IMR-90 (cell line): ENCODE data around the gene LRRC61. TPM values are rescaled to one million over a fixed set of nuclear protein-coding genes. Genes with fewer than 3 reads are reported as not detected.

Source experiments
- ATAC-seq: fragments of 200-7000 bp; cut with Tn5 transposase; 2 replicates; pipeline ENCODE4 v1.9.1; 2020; ENCODE audit warnings: low read depth, mild to moderate bottlenecking, moderate library complexity
- BruUV-seq: library from RNA; stranded (reverse); fragments of 400-500 nt; replicated peaks from 2 replicates; lab custom pipeline; 2021; lab: Mats Ljungman, UMichigan
- CTCF ChIA-PET: fragments of 300-600 bp; formaldehyde crosslinking; extraction: SDS; loops from one replicate; lab custom pipeline; 2021; ENCODE audit warnings: antibody characterized with exemption; lab: Yijun Ruan, JAX
- POLR2A ChIA-PET: fragments of 300-600 bp; sonication (Branson Sonifier 250); formaldehyde crosslinking; loops from one replicate; lab custom pipeline; 2022; ENCODE audit warnings: antibody characterized with exemption; ENCODE audit not compliant: unreplicated experiment; lab: Charles Lee
- DNase-seq: peaks from one replicate; pipeline ENCODE4 v3.0.0; 2013
- H2AFZ ChIP-seq: replicated peaks from 2 replicates; pipeline ENCODE3; 2013; ENCODE audit warnings: low read length, mild to moderate bottlenecking; ENCODE audit not compliant: poor library complexity
- H2AK5ac ChIP-seq: 2 replicates; pipeline ENCODE4 v1.6.1; 2013; ENCODE audit warnings: low read depth, low read length, inconsistent platforms
- H2AK9ac ChIP-seq: replicated peaks from 2 replicates; pipeline ENCODE3; 2013; ENCODE audit warnings: mild to moderate bottlenecking, low read depth, low read length, moderate library complexity; ENCODE audit not compliant: poor library complexity
- H2BK120ac ChIP-seq: 2 replicates; pipeline ENCODE4 v1.6.1; 2013; ENCODE audit warnings: low read depth, low read length, inconsistent platforms
- H2BK15ac ChIP-seq: 3 replicates; pipeline ENCODE4 v1.6.1; 2013; ENCODE audit warnings: low read depth, low read length, inconsistent platforms
- H2BK20ac ChIP-seq: 2 replicates; pipeline ENCODE4 v1.6.1; 2013; ENCODE audit warnings: low read depth, mild to moderate bottlenecking, inconsistent platforms, low read length, moderate library complexity
- H2BK5ac ChIP-seq: 2 replicates; pipeline ENCODE4 v1.6.1; 2013; ENCODE audit warnings: mild to moderate bottlenecking, low read depth, low read length, inconsistent platforms; ENCODE audit not compliant: poor library complexity, severe bottlenecking
- H3K14ac ChIP-seq: replicated peaks from 2 replicates; pipeline ENCODE4 v1.6.1; 2013; ENCODE audit warnings: low read depth, low read length, inconsistent platforms
- H3K18ac ChIP-seq: 2 replicates; pipeline ENCODE4 v1.6.1; 2013; ENCODE audit warnings: low read depth, low read length, control low read depth
- H3K23ac ChIP-seq: 2 replicates; pipeline ENCODE4 v1.6.1; 2013; ENCODE audit warnings: low read depth, low read length, inconsistent platforms
- H3K27ac ChIP-seq: 2 replicates; pipeline ENCODE4 v1.5.1; 2013; ENCODE audit warnings: mild to moderate bottlenecking, control low read depth, low read length; ENCODE audit not compliant: insufficient read depth
- H3K27me3 ChIP-seq: 2 replicates; pipeline ENCODE4 v1.6.1; 2013; ENCODE audit warnings: low read length; ENCODE audit not compliant: control insufficient read depth, insufficient read depth
- H3K36me3 ChIP-seq: 2 replicates; pipeline ENCODE4 v1.6.1; 2013; ENCODE audit warnings: low read length, mixed read lengths; ENCODE audit not compliant: control insufficient read depth, insufficient read depth
- H3K4ac ChIP-seq: 2 replicates; pipeline ENCODE4 v1.6.1; 2013; ENCODE audit warnings: low read depth, low read length, inconsistent platforms
- H3K4me1 ChIP-seq: 2 replicates; pipeline ENCODE4 v1.6.1; 2013; ENCODE audit warnings: low read length, mixed read lengths; ENCODE audit not compliant: control insufficient read depth, insufficient read depth
- H3K4me2 ChIP-seq: 2 replicates; pipeline ENCODE4 v1.6.1; 2013; ENCODE audit warnings: low read depth, mild to moderate bottlenecking, control low read depth, low read length, moderate library complexity
- H3K4me3 ChIP-seq: 2 replicates; pipeline ENCODE4 v1.5.1; 2013; ENCODE audit warnings: low read depth, mild to moderate bottlenecking, control low read depth, low read length, moderate library complexity; ENCODE audit not compliant: insufficient read depth
- H3K56ac ChIP-seq: 2 replicates; pipeline ENCODE4 v1.6.1; 2013; ENCODE audit warnings: low read length, inconsistent platforms; ENCODE audit not compliant: insufficient read depth; ENCODE audit errors: extremely low read depth
- H3K79me1 ChIP-seq, 2 experiments: 2 replicates each; pipeline ENCODE4 v1.6.1; 2013; ENCODE audit warnings: low read length in 2 of 2, inconsistent platforms in 1 of 2, low read depth in 1 of 2
- H3K9ac ChIP-seq: 2 replicates; pipeline ENCODE4 v1.6.1; 2013; ENCODE audit warnings: low read depth, low read length, control low read depth
- H3K9me1 ChIP-seq: 2 replicates; pipeline ENCODE4 v1.6.1; 2013; ENCODE audit warnings: low read length, inconsistent platforms; ENCODE audit not compliant: insufficient read depth
- H3K9me3 ChIP-seq: 2 replicates; pipeline ENCODE4 v1.6.1; 2013; ENCODE audit warnings: low read length; ENCODE audit not compliant: control insufficient read depth, insufficient read depth
- H4K20me1 ChIP-seq: 2 replicates; pipeline ENCODE4 v1.6.1; 2013; ENCODE audit warnings: low read length, inconsistent platforms; ENCODE audit not compliant: insufficient read depth
- H4K5ac ChIP-seq: 2 replicates; pipeline ENCODE4 v1.6.1; 2013; ENCODE audit warnings: mild to moderate bottlenecking, low read depth, low read length, control low read depth
- H4K8ac ChIP-seq, 2 experiments: 2 replicates each; pipeline ENCODE4 v1.6.1; 2013; ENCODE audit warnings: low read depth in 2 of 2, low read length in 2 of 2, control low read depth in 1 of 2, inconsistent platforms in 1 of 2
- H4K91ac ChIP-seq: 2 replicates; pipeline ENCODE4 v1.6.1; 2013; ENCODE audit warnings: low read depth, low read length, inconsistent platforms; ENCODE audit not compliant: insufficient read depth
- BHLHE40 ChIP-seq: fragments of 150-350 bp; IDR thresholded peaks from 2 replicates; pipeline ENCODE4 v1.6.1; 2016; ENCODE audit warnings: mild to moderate bottlenecking, low read depth, low read length
- CEBPB ChIP-seq: IDR thresholded peaks from 2 replicates; pipeline ENCODE4 v1.6.1; 2012; ENCODE audit warnings: low read depth, low read length, improper control_type of control experiment
- CHD1 ChIP-seq: IDR thresholded peaks from 2 replicates; pipeline ENCODE4 v1.6.1; 2012; ENCODE audit warnings: low read depth, low read length, improper control_type of control experiment
- CTCF ChIP-seq: conservative IDR thresholded peaks from 2 replicates; pipeline ENCODE4 v1.5.1; 2012; ENCODE audit warnings: mild to moderate bottlenecking, low read depth, low read length, improper control_type of control experiment
- FOS ChIP-seq: fragments of 150-350 bp; IDR thresholded peaks from 2 replicates; pipeline ENCODE4 v1.6.1; 2016; ENCODE audit warnings: low read depth, low read length
- MAFK ChIP-seq: IDR thresholded peaks from 2 replicates; pipeline ENCODE4 v1.6.1; 2012; ENCODE audit warnings: low read depth, low read length, improper control_type of control experiment
- NFE2L2 ChIP-seq: fragments of 150-350 bp; IDR thresholded peaks from 2 replicates; pipeline ENCODE4 v1.6.1; 2016; ENCODE audit warnings: low read depth, mild to moderate bottlenecking, low read length
- POLR2A ChIP-seq: IDR thresholded peaks from 2 replicates; pipeline ENCODE4 v1.6.1; 2012; ENCODE audit warnings: mild to moderate bottlenecking, low read depth, low read length
- RAD21 ChIP-seq: IDR thresholded peaks from 2 replicates; pipeline ENCODE4 v1.6.1; 2012; ENCODE audit warnings: low read length, improper control_type of control experiment
- RCOR1 ChIP-seq: IDR thresholded peaks from 2 replicates; pipeline ENCODE4 v1.6.1; 2012; ENCODE audit warnings: mild to moderate bottlenecking, low read length, improper control_type of control experiment; ENCODE audit not compliant: insufficient replicate concordance
- SMC3 ChIP-seq: fragments of 150-350 bp; IDR thresholded peaks from 2 replicates; pipeline ENCODE4 v1.6.1; 2016; ENCODE audit warnings: low read depth, mild to moderate bottlenecking, antibody characterized with exemption, low read length, moderate library complexity
- USF2 ChIP-seq: fragments of 150-350 bp; IDR thresholded peaks from 2 replicates; pipeline ENCODE4 v1.6.1; 2017; ENCODE audit warnings: mild to moderate bottlenecking, antibody characterized with exemption, low read length, low read depth
- WGBS, 2 experiments: methylation state at CpG; one replicate each; pipeline versions ENCODE4 v1.1.5 to v1.1.7; 2013; ENCODE audit warnings: missing lambda C conversion rate in 2 of 2; ENCODE audit not compliant: insufficient read length in 1 of 2; ENCODE audit errors: extremely low coverage in 2 of 2; 5-methylcytosine and 5-hydroxymethylcytosine counted together
- dilution Hi-C: fragments of 300-500 bp; cut with HindIII; formaldehyde crosslinking; loops from one replicate; pipeline ENCODE4 v1.14.3; 2018; ENCODE audit warnings: low sequenced_read_pairs; ENCODE audit not compliant: unreplicated experiment
- in situ Hi-C: fragments of 300-500 bp; cut with MboI; formaldehyde crosslinking; loops from 3 replicates; pipeline ENCODE4 v1.14.3; 2019; ENCODE audit warnings: low sequenced_read_pairs, inconsistent platforms, mixed read lengths
- intact Hi-C: fragments of 100-400 bp; cut with micrococcal nuclease; formaldehyde crosslinking; loops from 2 replicates; pipeline ENCODE4 v1.10.0; 2022
- polyA plus RNA-seq, 3 experiments: library from polyadenylated mRNA; depleted of rRNA; stranded (reverse); fragments of >200 nt; gene quantifications; 2 replicates each; pipeline ENCODE4 v1.2.3, GENCODE V29; 2012; ENCODE audit warnings: low replicate concordance in 1 of 3
- total RNA-seq: library from RNA; depleted of rRNA; stranded (reverse); fragments of >200 nt; gene quantifications from 2 replicates; pipeline ENCODE4 v1.2.3, GENCODE V29; 2012
- TF ChIP-seq, protein P1 (sequence below): fragments of 150-350 bp; IDR thresholded peaks from 2 replicates; pipeline ENCODE4 v1.6.1; 2016; ENCODE audit warnings: low read depth, mild to moderate bottlenecking, low read length, moderate library complexity, borderline replicate concordance

Gene LRRC61
- total and polyA plus RNA-seq, 2 of the 4 experiments (the other 2 are of a cell fraction) = 0.07 TPM; not detected in 1

DNA sequence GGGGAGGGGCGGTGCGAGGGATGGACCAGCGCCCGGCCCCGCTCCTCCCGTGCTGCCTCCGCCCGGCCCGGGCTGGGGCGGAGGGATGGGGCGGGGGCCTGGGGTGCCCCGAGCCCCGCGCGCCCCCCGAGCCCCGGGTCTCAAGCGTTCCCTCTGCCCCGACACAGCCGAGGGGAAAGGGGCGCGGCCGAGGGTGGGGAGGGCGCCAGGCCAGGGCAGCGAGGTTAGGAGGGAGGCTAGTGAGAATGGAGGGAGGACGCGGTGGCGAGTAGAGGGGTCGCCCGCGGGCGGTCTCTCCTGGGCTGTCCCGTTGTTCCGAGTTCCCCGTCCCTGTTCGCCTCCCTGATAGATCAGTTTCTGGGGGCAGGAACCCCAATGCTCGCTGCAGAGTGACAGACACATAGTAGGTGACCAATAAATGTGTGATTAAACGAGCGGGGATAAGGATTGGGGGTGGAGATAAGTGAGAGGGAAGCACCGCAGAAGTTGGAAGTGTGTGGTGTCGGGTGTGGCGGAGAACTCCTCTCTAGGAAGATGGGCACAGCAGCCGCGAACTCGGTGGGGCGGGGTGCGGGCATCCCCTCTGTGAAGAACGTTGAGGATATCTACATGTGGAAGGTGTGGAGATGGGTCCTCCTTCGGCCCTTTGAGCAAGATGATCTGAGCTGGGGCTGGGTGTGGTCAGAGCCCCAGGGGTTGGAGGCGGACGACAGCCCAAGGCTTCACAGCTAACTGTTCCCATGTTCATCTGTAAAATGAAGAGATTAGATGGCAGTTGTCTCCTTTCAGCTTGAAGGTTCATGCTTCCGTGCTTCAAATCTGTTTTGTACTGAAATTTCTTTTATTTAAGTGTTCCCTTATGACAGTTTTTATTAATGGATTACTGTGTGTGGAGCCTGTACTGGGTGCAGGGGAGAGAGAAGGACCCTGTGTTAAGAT is 56.6 kb downstream of the LRRC61 start:
- Histone ChIP-seq H3K4ac (peak overlapping the region; percentile 90), H3K9ac (peak overlapping the region; percentile 96), H3K36me3 (no peaks in the 10 kb centered on the region), H2AK5ac (peak overlapping the region; percentile 85), H3K4me1 (peaks cover 10% of the 10 kb centered on the region), H2BK15ac (no peak overlapping the region), H2AFZ (peak overlapping the region; percentile 94), H4K91ac (peak overlapping the region; percentile 91), H3K56ac (peak overlapping the region; percentile 86), H2BK120ac (peak overlapping the region; percentile 32), H3K14ac (peak overlapping the region; percentile 83), H3K79me1 (peaks cover 19 to 48% of the 10 kb centered on the region in 2 experiments), H4K5ac (peak overlapping the region; percentile 79), H4K20me1 (peaks cover 7% of the 10 kb centered on the region; the same call in 1 of the 2 replicates), H3K9me3 (no peaks in the 10 kb centered on the region), H2BK20ac (no peak overlapping the region), H3K18ac (peak overlapping the region; percentile 71), H3K23ac (peak overlapping the region; percentile 87), H3K4me3 (peak overlapping the region; percentile 93), H4K8ac (peak overlapping the region; percentile 34 to 93), H3K27ac (peak overlapping the region; percentile 77), H2BK5ac (peak overlapping the region; percentile 48), H3K9me1 (peaks cover 16% of the 10 kb centered on the region; the same call in 1 of the 2 replicates), H3K27me3 (no peaks in the 10 kb centered on the region), H2AK9ac (peak overlapping the region; percentile 94), H3K4me2 (peak overlapping the region; percentile 94)
- POLR2A ChIA-PET = no interaction called here
- CTCF ChIA-PET = interaction anchor here (0.5 kb wide), 1 partner anchor 898 kb away, joined by 4 read pairs; no protein-coding TSS in a partner anchor
- ATAC-seq (peak; percentile 13), DNase-seq (no peak)
- in situ Hi-C loops (no loop called here), dilution Hi-C loops (no loop called here), intact Hi-C loops (loop anchor here (2.0 kb wide), 1 partner anchor 41 kb away; no protein-coding TSS in a partner anchor)
- no TSS peak for BruUV-seq
- 0% methylated on average over 15 of the region's 52 CpGs; no CpG with 5 or more reads in 1 of the 2 experiments for WGBS, 2 experiments
- TF ChIP-seq CEBPB (no peak), CTCF (no peak), POLR2A (no peak), NFE2L2 (no peak), RCOR1 (no peak), RAD21 (no peak), BHLHE40 (no peak), MAFK (no peak), USF2 (no peak), SMC3 (no peak), FOS (no peak), CHD1 (no peak)
- TF ChIP-seq, protein P1, sequence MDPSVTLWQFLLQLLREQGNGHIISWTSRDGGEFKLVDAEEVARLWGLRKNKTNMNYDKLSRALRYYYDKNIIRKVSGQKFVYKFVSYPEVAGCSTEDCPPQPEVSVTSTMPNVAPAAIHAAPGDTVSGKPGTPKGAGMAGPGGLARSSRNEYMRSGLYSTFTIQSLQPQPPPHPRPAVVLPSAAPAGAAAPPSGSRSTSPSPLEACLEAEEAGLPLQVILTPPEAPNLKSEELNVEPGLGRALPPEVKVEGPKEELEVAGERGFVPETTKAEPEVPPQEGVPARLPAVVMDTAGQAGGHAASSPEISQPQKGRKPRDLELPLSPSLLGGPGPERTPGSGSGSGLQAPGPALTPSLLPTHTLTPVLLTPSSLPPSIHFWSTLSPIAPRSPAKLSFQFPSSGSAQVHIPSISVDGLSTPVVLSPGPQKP = no peak
